Activated naive CD4-positive, alpha-beta T cell treated with anti-CD3 and anti-CD28 coated beads for 36 hours (primary cell): ENCODE data around the gene CC2D2B. TPM values are rescaled to one million over a fixed set of nuclear protein-coding genes. Genes with fewer than 3 reads are reported as not detected.
"Not testable (repeated sequence)": the region's sequence is repeated elsewhere in the genome, so short reads cannot be mapped to it uniquely, and the experiment has no call there.

Source experiments
- CTCF ChIA-PET: fragments of 350-600 bp; sonication (Branson Sonifier 250); formaldehyde crosslinking; loops from one replicate; lab custom pipeline; 2021; ENCODE audit warnings: antibody characterized with exemption; lab: Charles Lee
- DNase-seq: peaks from one replicate; pipeline ENCODE4 v3.0.0-alpha.2; 2020
- H3K27ac Mint-ChIP-seq: one replicate; pipeline ENCODE4 v1.8.0; 2021; ENCODE audit warnings: mild to moderate bottlenecking, mixed read lengths
- H3K27me3 Mint-ChIP-seq: one replicate; pipeline ENCODE4 v1.8.0; 2021; ENCODE audit warnings: low read depth, mixed read lengths
- H3K36me3 Mint-ChIP-seq: one replicate; pipeline ENCODE4 v1.8.0; 2021; ENCODE audit warnings: low read depth, mixed read lengths
- H3K4me1 Mint-ChIP-seq: one replicate; pipeline ENCODE4 v1.8.0; 2021; ENCODE audit warnings: low read depth, mixed read lengths
- H3K4me3 Mint-ChIP-seq: one replicate; pipeline ENCODE4 v1.8.0; 2021; ENCODE audit warnings: mild to moderate bottlenecking, moderate library complexity, mixed read lengths
- H3K9me3 Mint-ChIP-seq: one replicate; pipeline ENCODE4 v1.8.0; 2021; ENCODE audit warnings: mixed read lengths
- intact Hi-C: fragments of 100-400 bp; cut with micrococcal nuclease; formaldehyde crosslinking; loops from one replicate; pipeline ENCODE4 v1.15.1; 2023
- total RNA-seq, 2 experiments: library from RNA; stranded (reverse); gene quantifications; one replicate each; pipeline ENCODE4 v1.2.3, GENCODE V29; 2021

CC2D2B gene
- total RNA-seq, 2 experiments from 2014 or later = not detected

DNA sequence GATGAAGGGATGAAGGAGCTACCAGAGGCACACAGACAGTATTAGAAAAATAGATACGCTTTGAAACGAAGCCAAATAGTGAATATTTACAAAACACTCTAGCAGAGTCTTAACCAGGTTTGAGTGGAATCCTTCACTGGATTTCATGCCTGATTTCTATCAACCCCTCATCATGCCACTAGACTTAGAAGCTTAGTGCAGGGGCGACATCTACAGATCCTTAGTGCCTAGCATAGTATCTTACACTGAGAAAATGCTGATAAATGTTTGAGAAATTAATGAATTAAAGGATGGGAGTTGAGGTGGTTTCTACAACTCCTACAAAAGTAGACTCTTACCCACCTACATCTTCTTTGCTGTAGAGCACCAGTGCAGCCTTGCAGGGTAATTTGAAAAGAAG lies 80.9 kb downstream of the CC2D2B start:
- Mint-ChIP-seq H3K27ac (no peak overlapping the region), H3K36me3 (no peaks in the 10 kb centered on the region), H3K4me1 (no peaks in the 10 kb centered on the region), H3K4me3 (no peak overlapping the region), H3K9me3 (no peaks in the 10 kb centered on the region), H3K27me3 (no peaks in the 10 kb centered on the region)
- CTCF ChIA-PET = no interaction called here
- intact Hi-C loops = loop anchor here (1.0 to 2.0 kb wide), 2 partner anchors 82 to 294 kb away; partner anchors contain the start of gene CC2D2B
- DNase-seq = no peak

DNA sequence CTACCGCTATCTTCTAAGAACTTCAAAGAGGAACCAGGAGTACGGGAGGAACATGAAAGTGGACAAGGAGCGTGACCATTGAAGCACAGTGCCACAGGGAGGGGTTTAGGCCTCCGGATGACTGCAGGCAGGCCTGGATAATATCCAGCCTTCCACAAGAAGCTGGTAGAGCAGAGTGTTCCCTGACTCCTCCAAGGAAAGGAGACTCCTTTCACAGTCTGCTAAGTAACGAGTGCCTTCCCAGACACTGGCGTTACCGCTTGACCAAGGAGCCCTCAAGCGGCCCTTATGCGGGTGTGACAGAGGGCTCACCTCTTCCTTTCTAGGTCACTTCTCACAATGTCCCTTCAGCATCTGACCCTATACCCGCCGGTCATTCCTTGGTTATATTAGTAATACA lies 86.6 kb downstream of the CC2D2B start:
- H3K27ac Mint-ChIP-seq, DNase-seq, H3K27me3 Mint-ChIP-seq, H3K9me3 Mint-ChIP-seq, H3K36me3 Mint-ChIP-seq, H3K4me1 Mint-ChIP-seq, H3K4me3 Mint-ChIP-seq, intact Hi-C loops: not testable (repeated sequence)
- CTCF ChIA-PET = interaction anchor here (0.9 kb wide), 1 partner anchor 301 kb away, joined by 3 read pairs; the partner anchor contains the start of gene TCTN3

DNA sequence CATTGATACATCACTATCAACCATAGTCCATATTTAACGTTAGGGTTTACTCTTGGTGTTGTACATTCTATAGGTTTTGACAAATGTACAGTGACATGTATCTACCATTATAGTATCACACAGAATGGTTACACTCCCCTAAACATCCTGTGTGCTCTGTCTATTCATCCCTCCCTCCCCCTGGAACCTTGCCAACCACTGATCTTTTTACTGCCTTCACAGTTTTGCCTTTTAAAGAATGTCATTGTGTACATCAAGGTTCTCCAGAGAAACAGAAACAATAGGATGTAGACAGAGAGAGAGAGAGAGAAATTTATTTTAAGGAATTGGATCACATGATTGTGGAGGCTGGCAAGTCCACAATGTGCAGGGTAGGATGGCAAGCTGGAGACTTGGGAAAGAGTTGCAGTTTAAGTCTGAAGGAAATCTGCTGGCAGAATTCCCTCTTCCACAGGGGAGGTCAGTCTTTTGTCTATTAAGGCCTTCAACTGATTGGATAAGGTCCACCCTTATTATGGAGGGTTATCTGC lies 90.5 kb downstream of the CC2D2B start:
- Mint-ChIP-seq H3K36me3 (no peaks in the 10 kb centered on the region), H3K9me3 (no peaks in the 10 kb centered on the region), H3K4me1 (no peaks in the 10 kb centered on the region), H3K27me3 (no peaks in the 10 kb centered on the region), H3K4me3 (no peak overlapping the region), H3K27ac (no peak overlapping the region)
- no peak for DNase-seq
- intact Hi-C loops = no loop called here
- CTCF ChIA-PET = no interaction called here

DNA sequence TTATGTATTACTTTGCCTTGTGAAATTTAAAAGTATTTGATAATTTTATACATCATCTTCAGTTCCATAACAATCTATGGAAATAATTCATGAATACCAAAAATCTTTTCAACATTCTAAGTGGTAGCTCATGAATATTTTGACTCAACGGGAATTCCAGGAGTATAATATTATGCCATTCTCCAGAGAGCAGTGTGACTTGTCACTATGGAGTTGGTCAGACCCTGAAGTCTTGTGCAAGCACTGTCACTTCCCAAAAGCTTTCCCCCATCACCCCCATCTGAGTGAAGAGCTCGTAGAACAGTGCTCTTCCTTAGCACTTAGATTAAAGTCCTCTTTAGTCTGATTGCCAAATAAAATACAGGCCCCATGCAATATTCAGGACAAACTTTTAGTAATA lies 106.2 kb downstream of the CC2D2B start:
- DNase-seq = no peak
- Mint-ChIP-seq H3K27me3 (peaks cover 2% of the 10 kb centered on the region), H3K9me3 (no peaks in the 10 kb centered on the region), H3K4me3 (no peak overlapping the region), H3K27ac (no peak overlapping the region), H3K4me1 (no peaks in the 10 kb centered on the region), H3K36me3 (no peaks in the 10 kb centered on the region)
- intact Hi-C loops = loop anchor here (10.0 kb wide), 1 partner anchor 109 kb away; the partner anchor contains the start of gene CC2D2B
- CTCF ChIA-PET = no interaction called here

DNA sequence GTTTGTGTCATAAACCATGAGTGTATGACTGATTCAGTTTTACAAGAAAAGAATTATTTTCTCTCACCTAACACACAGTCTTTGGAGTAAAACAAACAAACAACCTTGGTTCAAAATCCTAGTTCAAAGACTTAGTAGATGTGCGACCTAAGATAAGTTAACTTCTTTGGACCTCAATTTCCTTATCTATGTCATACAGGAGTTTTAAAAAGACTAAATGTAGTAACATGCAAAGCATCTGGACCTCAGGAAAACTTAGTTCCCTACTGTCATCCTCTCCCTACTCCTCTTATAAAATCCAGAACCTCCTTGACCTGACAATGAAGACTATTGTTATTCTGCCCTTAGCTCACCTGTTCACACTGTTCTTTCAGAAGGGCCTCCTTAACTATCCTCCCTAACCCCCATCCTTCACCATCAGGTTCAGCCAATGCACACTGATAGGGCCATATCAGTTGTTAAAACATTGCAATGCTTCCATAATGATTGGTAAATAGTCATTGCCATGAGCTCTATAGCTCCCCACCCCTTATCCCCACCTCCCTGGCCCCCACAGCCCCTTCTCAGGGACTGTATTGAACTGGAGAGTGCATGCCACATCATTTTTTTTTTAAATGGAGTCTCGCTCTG lies 106.8 kb downstream of the CC2D2B start:
- peaks cover 2% of the 10 kb centered on the region for H3K27me3 Mint-ChIP-seq
- H3K36me3 Mint-ChIP-seq = no peaks in the 10 kb centered on the region
- no peak overlapping the region for H3K27ac Mint-ChIP-seq
- CTCF ChIA-PET = interaction anchor here (0.6 to 1.2 kb wide), 3 partner anchors 25 to 1038 kb away, joined by 3 to 4 read pairs (median 3); no protein-coding TSS in a partner anchor
- no peaks in the 10 kb centered on the region for H3K4me1 Mint-ChIP-seq
- DNase-seq = no peak
- no peak overlapping the region for H3K4me3 Mint-ChIP-seq
- H3K9me3 Mint-ChIP-seq = no peaks in the 10 kb centered on the region
- intact Hi-C loops = loop anchor here (10.0 kb wide), 1 partner anchor 110 kb away; the partner anchor contains the start of gene CC2D2B

DNA sequence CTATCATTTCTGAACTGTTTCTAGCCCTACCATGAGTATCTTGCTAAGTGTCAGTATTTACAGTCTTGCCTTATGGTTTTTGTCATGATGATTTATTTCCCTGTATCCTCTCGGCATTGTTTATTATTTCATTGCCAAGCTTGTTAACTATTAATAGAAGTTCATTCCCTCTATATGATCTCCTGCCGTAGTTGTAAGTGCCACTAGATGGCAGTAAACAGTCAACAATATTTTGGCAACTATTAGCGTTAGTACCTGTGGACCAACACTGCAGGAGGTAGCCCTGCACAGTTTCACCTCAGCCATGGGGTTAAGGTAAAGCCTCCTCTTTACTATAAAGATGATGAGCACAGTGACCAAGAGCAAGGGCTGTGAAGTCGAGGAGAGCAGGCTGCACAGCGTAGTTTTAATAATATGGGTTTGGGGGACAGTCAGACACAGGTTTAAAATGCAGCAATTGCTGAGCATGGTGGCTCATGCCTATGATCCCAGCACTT lies 109.5 kb downstream of the CC2D2B start:
- H3K27ac Mint-ChIP-seq = no peak overlapping the region
- intact Hi-C loops = loop anchor here (1.0 to 10.0 kb wide), 5 partner anchors 72 to 323 kb away; partner anchors contain the start of gene CC2D2B

DNA sequence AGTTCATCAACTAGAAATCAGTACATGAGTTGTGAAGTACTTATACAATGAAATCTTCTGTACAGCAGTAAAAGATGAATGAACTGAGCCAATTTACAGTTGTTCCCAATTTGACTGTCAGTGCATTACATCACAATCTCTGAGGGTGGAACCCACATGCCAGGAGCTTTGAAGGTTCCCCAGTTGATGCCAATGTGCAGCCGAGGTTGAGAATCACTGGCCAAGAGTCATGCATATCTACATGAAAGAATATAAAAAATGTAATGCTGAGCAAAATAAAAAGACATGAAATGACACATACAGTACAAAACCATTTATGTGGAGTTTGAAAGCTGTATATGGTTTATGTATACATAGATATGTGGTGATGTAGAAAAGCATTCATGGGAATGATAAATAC lies 113.6 kb downstream of the CC2D2B start:
- Mint-ChIP-seq H3K4me1 (no peaks in the 10 kb centered on the region), H3K27me3 (no peaks in the 10 kb centered on the region), H3K27ac (no peak overlapping the region), H3K4me3 (no peak overlapping the region), H3K36me3 (no peaks in the 10 kb centered on the region), H3K9me3 (no peaks in the 10 kb centered on the region)
- intact Hi-C loops = no loop called here
- DNase-seq = no peak
- CTCF ChIA-PET = interaction anchor here (1.1 kb wide), 1 partner anchor 9 kb away, joined by 4 read pairs; no protein-coding TSS in a partner anchor

More for the DNA sequence above, 109.5 kb downstream of the CC2D2B start:
- no peaks in the 10 kb centered on the region for H3K4me1 Mint-ChIP-seq
- CTCF ChIA-PET = interaction anchor here (0.5 to 3.5 kb wide), 29 partner anchors 9 to 688 kb away, joined by 3 to 24 read pairs (median 4); partner anchors contain the start of genes TCTN3 and ZNF518A
- H3K27me3 Mint-ChIP-seq = no peaks in the 10 kb centered on the region
- H3K4me3 Mint-ChIP-seq = no peak overlapping the region
- no peaks in the 10 kb centered on the region for H3K36me3 Mint-ChIP-seq
- H3K9me3 Mint-ChIP-seq = no peaks in the 10 kb centered on the region
- peak; percentile 53 for DNase-seq

DNA sequence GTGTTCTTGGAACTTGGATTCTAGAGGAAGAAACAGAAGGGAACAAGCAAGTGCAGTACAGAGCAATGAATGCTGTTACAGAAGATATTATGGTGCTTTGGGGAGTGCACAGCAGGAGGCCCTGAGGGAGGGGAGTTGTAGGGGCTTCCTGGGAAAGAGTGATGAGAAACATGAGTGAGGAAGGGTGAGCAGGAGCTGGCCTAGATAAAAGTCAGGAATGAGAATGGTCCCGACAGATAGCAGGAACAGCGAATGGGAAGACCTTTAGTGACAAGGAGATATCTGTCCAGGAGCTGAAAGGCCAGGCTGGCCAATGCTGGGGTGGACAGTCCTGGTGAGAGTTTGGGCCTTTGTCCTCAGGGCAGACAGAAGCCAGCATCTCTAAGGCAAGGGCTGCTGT lies 115.0 kb downstream of the CC2D2B start:
- no peak overlapping the region for H3K27ac Mint-ChIP-seq
- no peaks in the 10 kb centered on the region for H3K9me3 Mint-ChIP-seq
- no peaks in the 10 kb centered on the region for H3K36me3 Mint-ChIP-seq
- H3K4me3 Mint-ChIP-seq = no peak overlapping the region
- no peaks in the 10 kb centered on the region for H3K4me1 Mint-ChIP-seq
- intact Hi-C loops = no loop called here
- H3K27me3 Mint-ChIP-seq = no peaks in the 10 kb centered on the region
- CTCF ChIA-PET = interaction anchor here (1.3 kb wide), 1 partner anchor 271 kb away, joined by 4 read pairs; no protein-coding TSS in a partner anchor
- no peak for DNase-seq

DNA sequence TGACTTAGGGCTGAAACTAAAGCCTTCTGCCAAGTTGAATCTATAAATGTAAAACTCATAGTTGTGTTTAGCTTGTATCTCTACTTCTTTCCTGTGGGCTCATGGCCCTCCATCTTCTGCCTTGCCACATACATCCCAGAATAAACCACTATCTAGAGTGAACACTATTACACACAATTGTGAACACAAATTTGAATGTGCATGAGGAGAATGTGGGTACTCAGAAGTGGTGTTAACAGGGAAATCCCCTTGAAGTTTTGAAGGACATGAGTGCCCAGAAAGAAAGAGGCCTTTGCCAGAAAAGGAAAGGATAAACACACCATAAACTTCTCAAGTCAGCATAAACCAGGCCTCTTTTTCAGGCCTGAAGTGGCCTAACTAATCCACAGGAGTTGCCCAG lies 115.4 kb downstream of the CC2D2B start:
- H3K9me3 Mint-ChIP-seq = no peaks in the 10 kb centered on the region
- no peaks in the 10 kb centered on the region for H3K36me3 Mint-ChIP-seq
- no peaks in the 10 kb centered on the region for H3K4me1 Mint-ChIP-seq
- no peak overlapping the region for H3K4me3 Mint-ChIP-seq
- H3K27ac Mint-ChIP-seq = no peak overlapping the region
- DNase-seq = no peak
- intact Hi-C loops = no loop called here
- H3K27me3 Mint-ChIP-seq = no peaks in the 10 kb centered on the region
- CTCF ChIA-PET = interaction anchor here (1.3 kb wide), 1 partner anchor 271 kb away, joined by 4 read pairs; no protein-coding TSS in a partner anchor

DNA sequence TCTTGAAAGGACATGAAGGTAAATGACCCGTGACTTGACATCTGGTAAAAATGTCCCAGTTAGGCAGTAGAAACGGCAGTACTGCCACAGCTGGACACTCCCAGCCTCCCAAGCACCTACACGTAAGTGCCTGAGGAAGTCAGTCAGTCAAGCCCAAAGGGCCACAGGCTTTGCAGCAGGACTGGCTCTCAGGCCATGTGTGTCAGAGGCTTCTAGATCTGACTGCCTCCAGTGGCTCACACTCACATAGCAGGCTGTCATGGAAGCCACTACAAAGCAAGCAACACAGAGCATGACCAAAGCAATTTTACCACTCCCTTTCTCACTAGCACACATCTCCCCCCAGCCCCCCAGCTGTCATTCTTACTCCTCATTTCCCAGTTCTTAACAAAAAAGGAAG lies 117.8 kb downstream of the CC2D2B start:
- no peaks in the 10 kb centered on the region for H3K4me1 Mint-ChIP-seq
- CTCF ChIA-PET = interaction anchor here (1.8 kb wide), 1 partner anchor 8 kb away, joined by 8 read pairs; no protein-coding TSS in a partner anchor
- intact Hi-C loops = no loop called here
- no peak overlapping the region for H3K4me3 Mint-ChIP-seq
- DNase-seq = peak; percentile 14
- peaks cover 5% of the 10 kb centered on the region for H3K27me3 Mint-ChIP-seq
- no peaks in the 10 kb centered on the region for H3K36me3 Mint-ChIP-seq
- no peaks in the 10 kb centered on the region for H3K9me3 Mint-ChIP-seq
- H3K27ac Mint-ChIP-seq = no peak overlapping the region

DNA sequence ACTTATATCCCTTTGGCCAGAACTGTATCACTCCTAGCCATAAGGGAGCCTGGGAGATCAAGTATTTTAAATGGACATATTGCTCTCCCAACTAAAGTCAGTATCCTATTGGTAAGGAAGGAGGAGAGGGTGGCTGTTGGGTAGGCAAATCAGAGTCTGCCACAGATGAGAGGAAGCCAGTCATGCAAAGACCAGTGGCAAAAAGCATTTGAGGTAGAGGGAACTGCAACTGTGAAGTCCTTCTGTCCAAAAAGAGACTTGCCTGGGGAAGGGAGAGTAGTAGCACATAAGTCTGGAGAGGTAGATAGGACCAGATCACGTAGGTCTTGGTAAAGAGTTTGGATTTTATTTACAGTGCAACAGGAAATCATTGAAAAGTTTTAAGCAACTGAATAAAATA lies 126.8 kb downstream of the CC2D2B start:
- Mint-ChIP-seq H3K27ac (no peak overlapping the region), H3K9me3 (no peaks in the 10 kb centered on the region), H3K36me3 (no peaks in the 10 kb centered on the region), H3K4me1 (no peaks in the 10 kb centered on the region), H3K27me3 (peaks cover 9% of the 10 kb centered on the region), H3K4me3 (no peak overlapping the region)
- CTCF ChIA-PET = interaction anchor here (1.2 kb wide), 1 partner anchor 19 kb away, joined by 3 read pairs; no protein-coding TSS in a partner anchor
- no peak for DNase-seq
- intact Hi-C loops = no loop called here

DNA sequence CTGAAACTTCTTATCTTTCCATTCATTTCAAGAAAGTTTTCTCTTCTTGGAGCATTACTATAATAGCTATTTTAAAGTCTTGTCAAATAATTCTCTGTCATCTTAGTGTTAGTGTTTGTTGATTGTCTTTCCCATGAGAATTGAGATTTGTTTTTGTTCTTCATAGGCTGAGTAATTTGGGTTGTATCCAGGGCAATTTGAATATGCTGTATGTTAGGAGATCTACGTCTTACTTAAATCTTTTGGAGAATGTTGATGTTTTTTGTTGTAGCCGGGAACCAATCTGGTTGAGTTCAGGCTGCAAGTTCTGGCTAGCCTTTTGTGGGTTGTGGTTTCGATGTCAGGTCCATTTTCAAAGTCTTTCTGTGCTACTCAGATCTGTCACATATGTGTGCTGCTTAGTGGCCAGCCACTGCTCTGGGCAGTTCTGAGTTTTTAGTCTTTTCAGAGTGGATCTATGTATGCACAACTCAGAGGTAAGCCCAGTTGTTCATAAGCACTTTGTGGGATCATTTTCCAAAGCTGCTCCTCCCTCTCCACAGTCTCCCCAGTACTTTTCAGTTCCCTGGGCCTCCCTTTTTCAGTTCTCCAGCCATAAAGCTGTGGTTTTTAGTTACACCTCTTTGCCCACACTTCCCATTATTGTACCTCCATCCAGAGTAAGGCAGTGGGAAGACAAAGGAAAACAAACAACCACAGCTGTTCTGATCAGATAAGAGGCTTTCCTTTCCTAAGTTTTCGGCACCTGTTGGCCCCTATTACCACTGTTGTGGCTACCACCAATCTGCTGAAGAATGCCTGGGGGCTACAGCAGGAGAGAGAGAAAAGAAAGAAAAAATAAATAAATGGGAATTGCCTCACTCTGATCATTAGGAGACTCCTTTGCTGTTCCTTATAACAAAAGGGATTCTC lies 131.0 kb downstream of the CC2D2B start:
- H3K36me3 Mint-ChIP-seq = no peaks in the 10 kb centered on the region
- no peak for DNase-seq
- intact Hi-C loops = no loop called here
- H3K27ac Mint-ChIP-seq = no peak overlapping the region
- H3K4me3 Mint-ChIP-seq = no peak overlapping the region
- H3K4me1 Mint-ChIP-seq = peaks cover 4% of the 10 kb centered on the region
- H3K9me3 Mint-ChIP-seq = no peaks in the 10 kb centered on the region
- CTCF ChIA-PET = interaction anchor here (1.4 kb wide), 1 partner anchor 22 kb away, joined by 3 read pairs; no protein-coding TSS in a partner anchor
- H3K27me3 Mint-ChIP-seq = peaks cover 7% of the 10 kb centered on the region
